HG03442 (cell line): Measurements from ENCODE around the gene PTGES.

Experiments
- ATAC-seq: cut with Tn5 transposase; IDR thresholded peaks from one replicate; pipeline ENCODE4 v1.9.1; 2021; ENCODE audit warnings: mild to moderate bottlenecking, moderate library complexity; ENCODE audit not compliant: unreplicated experiment

The PTGES gene

DNA sequence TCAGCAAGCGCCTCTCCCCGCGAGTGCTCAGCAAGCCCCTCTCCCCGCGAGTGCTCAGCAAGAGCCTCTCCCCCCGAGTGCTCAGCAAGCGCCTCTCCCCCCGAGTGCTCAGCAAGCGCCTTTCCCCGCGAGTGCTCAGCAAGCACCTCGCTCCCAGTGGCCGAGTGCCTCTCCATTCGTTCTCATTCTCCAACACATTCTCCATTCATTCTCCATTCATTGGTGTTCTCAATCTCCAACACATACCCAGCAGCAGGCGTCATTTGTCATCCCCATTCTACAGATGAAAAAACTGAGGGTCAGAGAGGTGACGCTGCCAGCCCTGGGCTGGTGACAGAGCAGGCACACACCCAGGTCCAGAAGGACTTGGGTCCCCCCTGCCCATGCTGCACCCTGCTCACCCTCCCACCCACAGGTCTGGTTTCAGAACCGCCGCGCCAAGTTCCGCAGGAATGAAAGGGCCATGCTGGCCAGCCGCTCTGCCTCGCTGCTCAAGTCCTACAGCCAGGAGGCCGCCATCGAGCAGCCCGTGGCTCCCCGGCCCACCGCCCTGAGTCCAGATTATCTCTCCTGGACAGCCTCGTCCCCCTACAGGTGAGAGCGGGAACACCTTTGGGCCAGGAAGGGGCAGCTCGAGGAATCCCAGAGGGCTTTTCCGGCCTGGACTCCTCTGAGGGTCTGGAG lies 32.5 kb downstream of the PTGES start:
- no peak for ATAC-seq

- no peak for ATAC-seq
Measured at GRCh38 chr9:129719135-129719534, 33.7 kb downstream of the PTGES start.

GRCh38 chr9:129718647-129719046 lies 34.2 kb downstream of the PTGES start:
- ATAC-seq, result no peak

- ATAC-seq, result no peak
Measured at GRCh38 chr9:129717991-129718390, 34.9 kb downstream of the PTGES start.

GRCh38 chr9:129716091-129716490 lies 36.8 kb downstream of the PTGES start:
- ATAC-seq, result no peak

GRCh38 chr9:129714511-129715061 lies 38.3 kb downstream of the PTGES start:
- no peak for ATAC-seq

DNA sequence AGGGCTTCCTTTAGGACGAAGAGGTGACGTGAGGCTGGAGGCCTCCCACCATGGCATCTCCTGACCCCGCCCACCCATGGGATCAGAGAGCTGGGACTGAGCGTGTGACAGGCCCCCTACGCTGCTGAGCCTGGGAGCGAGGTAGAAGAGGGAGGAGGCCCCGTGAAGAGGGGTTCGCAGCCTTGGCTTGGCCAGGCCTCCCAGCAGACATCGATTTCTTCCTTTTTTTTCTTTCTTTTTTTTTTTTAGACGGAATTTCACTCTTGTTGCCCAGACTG lies 39.5 kb downstream of the PTGES start:
- no peak for ATAC-seq

- no peak for ATAC-seq
Measured at GRCh38 chr9:129712634-129713401, 40.0 kb downstream of the PTGES start.

GRCh38 chr9:129710169-129710453 lies 42.7 kb downstream of the PTGES start:
- no peak for ATAC-seq

DNA sequence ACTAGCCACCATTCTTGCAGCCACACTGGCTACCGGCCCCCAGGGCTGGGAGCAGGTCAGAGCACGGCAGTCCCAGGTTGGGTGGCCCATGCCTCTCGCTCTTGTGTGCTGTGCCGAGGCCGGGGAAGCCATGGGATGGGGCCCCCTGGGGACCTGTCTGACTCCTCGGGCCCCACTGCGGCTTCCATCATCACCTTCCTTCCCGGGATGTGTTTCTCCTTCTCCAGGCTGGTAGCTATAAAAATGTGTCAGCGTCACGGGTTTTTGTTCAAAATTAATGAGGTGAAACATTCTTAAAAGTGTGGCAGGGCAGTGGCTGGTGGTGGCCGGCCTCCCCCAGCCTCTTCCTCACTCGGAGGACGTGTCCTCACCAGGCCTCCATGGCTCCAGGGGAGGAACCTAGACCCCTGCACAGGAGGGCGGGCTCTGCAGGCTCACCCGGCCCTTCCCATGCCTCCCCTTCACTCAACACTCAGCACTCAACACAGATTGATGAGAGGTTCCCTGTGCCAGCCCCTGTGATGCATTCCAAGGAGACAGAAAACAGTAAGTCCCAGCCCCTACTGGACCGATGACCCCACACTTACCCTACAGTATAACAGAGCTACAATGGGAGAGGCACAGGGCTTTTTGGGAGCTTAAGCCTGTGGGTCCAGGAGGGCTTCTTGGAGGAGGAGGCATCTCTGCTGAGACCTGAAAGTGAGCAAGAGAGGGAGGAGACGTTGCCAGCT lies 43.2 kb downstream of the PTGES start:
- ATAC-seq, result no peak

GRCh38 chr9:129708793-129709192 lies 44.0 kb downstream of the PTGES start:
- no peak for ATAC-seq

DNA sequence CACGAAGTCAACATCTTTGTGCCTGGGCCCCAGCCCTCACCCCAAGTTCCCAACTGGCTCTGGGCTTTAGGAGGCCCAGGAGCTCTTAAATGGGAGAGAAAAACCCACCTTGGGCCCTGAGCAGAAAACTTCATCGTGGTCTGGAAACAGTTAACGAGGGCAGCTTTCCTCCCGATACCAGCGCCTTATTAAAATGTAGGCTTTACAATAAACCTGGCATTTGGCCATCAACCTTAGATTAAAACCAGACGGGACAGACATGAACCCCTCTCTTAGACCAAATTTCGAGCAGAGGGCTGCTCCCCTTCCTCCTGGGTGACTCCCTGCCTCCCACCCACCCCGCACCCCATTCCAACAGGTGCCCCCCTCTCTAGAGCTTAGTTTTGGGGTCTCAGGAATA lies 48.0 kb downstream of the PTGES start:
- no peak for ATAC-seq

- no peak for ATAC-seq
Measured at GRCh38 chr9:129703667-129704355, 49.0 kb downstream of the PTGES start.

DNA sequence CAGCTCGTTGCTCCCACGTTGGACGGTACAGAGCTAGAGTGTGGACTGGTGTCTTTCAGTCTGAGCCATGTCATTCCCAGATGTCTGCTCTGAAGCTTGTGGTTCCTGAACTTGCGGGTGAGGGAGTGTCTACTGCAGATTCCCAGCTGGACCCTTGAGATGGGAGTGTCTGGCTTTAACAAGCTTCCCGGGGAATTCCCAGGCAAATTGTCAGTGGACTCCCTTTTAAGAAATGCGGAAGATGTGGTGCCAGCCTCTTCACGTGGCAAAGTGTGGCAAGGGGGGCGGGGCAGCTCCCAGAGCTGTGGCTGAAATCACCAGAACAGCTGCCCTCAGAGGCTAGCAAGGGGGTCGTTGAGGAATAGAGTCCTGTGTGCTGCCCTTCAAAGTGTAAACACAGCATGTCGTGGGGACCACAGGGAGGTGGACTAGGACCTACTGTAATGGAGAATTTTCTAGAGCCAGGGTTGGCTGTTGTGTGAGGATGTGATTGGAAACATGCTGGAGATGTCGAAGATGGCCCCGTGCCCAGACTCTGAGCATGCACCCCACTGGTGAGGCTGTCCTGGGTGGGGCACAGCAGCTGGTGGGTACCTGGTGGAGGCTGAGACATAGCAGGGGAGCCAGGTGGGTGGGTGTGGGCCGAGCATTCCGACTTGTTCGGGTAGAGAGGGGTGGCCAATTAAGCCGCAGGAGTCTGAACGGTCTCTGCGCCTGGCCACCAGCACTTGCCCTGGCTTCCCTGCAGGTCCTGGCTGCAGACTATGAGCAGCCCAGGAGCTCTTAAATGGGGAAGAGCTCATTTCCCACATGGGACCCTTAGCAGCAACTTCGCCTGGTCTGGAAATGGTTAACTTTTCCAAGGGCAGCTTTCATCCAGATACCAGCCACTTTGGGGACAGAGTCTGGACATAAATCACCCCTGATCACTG lies 50.0 kb downstream of the PTGES start:
- ATAC-seq, result no peak

GRCh38 chr9:129701549-129701948 lies 51.3 kb downstream of the PTGES start:
- ATAC-seq, result no peak

- ATAC-seq, result no peak
Measured at GRCh38 chr9:129701054-129701453, 51.8 kb downstream of the PTGES start.

GRCh38 chr9:129698254-129698757 lies 54.5 kb downstream of the PTGES start:
- no peak for ATAC-seq

DNA sequence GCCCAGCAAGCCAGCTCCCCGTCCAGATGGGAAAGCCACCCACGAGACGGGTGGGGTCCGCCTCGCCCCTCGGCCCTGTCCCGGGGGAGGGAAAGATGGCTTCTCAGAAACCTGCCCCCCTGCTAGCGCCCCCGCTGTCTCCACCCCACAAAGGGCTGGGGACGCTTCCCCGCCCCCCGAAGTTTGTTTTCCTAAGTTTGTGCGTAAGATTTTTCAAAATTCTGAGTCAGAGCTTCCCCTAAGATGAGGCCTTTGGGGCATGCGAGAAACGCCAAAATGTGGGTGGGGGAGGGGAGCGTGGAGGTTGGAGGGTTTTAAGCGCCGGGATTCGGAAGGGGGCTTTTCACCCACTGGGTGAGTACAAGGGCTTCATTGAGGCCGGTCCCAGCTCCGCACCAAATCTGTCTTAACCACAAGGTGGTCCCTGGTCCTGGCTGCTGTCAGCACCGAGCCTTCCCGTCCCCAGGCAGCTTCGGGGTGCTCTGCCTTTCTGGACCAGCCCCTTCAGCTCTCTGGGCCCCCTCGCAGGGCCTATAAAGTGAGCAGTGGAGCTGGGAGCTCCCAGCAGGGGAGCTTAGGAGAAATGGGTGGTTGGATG lies 55.1 kb downstream of the PTGES start:
- no peak for ATAC-seq

DNA sequence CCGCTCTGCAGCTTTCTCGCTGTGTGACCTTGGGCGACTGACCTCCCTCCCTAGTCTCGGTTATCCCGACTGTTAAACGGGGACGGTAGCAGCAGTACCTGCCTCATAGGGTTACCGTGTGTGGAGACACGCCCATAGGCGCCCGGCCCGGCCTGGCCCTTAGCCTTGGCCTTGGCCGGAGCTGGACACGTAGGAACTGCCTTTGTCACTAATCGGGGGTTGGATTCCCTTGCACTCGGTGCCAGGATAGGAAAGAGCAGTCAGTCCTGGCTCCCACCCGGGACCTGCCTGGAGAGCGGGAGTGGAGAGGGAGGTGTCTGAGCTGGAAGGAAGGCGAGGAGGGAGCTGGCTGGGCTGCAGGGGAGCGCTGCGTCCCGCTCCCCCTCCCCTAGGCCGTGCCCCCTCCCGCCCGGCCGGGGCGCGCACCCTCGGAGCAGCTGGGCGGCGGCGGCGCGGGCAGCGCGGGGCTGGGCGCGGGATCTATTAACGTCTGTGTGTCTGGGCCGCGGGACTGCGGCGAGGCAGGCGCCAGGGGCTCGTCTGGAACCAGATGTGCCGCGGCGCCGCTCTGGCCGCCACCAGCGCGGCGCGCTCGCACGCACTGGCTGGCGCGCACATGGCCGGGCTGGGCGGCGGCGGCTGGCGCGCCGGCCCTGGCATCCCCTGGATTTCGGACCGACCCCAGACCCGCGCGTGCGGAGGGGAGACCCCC lies 55.7 kb downstream of the PTGES start:
- no peak for ATAC-seq
